Epithelial cell of alveolus of lung (primary cell): ENCODE measurements around the gene PCDHAC1. TPM values are rescaled to one million over a fixed set of nuclear protein-coding genes. Genes with fewer than 3 reads are reported as not detected.

Experiments used
- total RNA-seq: library from RNA; depleted of rRNA; stranded (reverse); fragments of >200 nt; gene quantifications from 2 replicates; pipeline ENCODE4 v1.2.1, GENCODE V29; 2015

PCDHAC1 gene, protein sequence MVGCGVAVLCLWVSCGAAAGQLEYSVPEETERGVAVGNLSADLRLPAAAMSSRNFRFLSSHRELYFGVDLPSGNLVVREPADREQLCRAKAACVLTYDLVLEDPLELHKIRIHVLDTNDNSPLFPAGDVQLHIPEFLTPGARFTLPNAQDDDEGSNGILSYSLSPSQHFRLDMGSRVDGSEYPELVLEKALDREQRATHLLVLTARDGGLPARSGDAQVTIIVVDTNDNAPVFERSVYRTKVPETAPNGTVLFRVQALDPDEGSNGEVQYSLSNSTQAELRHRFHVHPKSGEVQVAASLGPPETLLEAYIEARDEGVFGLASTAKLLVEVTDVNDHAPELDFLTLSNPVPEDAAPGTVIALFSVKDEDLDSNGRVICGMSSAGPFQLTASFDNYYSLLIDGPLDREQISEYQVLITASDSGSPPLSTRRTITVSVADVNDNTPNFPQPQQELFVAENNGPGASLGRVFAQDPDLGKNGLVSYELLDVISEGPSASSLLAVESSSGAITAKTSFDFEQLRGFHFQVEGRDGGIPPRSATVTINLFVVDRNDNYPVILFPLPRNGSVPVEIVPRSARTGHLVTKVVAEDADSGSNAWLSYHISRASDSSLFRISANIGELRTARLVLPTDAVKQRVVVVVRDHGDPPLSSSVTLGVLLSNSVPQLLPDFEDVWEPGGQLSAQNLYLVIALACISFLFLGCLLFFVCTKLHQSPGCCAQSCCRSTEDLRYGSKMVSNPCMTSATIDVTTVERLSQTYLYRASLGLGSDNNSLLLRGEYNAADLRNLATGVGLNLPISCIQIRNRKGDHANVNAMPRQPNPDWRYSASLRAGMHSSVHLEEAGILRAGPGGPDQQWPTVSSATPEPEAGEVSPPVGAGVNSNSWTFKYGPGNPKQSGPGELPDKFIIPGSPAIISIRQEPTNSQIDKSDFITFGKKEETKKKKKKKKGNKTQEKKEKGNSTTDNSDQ
- 0.26 TPM in 1 of 2 replicates, not detected in the other for total RNA-seq

DNA sequence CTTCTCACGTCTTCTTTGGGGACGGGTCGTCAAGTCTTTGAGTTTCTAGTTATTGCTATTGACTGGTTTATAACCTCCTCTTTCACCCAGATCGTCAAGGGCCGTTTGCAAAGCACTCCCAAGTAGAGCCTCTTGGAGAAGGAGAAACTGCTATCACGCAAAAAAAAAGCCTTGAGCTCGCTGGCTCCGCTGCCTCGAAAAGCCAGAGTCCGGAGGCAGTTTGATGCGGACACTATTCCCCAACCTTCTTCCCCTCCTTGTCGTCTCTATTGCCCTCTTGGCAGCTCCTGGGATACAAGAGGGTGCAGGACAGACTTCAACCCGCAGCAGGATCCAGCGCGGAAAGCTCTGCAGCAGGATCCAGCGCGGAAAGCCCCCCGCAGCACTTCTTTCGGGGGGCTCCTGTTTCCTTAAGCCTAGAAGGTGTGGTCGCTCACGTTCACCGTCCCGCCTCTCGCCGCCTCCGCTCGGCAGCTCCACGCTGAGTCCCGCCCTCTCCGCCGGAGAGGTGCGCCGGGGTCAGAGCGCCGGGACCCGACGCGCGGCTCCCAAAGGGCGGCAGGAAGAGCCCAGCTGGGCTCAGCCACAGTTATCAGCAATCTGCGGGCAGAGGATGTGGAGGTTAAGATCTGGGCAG, at the start of gene PCDHAC1:
PCDHAC1 (plus strand) TSS at position 494 of the 637 bp plus-strand sequence. CDS start 594 bp downstream, outside the sequence.

DNA sequence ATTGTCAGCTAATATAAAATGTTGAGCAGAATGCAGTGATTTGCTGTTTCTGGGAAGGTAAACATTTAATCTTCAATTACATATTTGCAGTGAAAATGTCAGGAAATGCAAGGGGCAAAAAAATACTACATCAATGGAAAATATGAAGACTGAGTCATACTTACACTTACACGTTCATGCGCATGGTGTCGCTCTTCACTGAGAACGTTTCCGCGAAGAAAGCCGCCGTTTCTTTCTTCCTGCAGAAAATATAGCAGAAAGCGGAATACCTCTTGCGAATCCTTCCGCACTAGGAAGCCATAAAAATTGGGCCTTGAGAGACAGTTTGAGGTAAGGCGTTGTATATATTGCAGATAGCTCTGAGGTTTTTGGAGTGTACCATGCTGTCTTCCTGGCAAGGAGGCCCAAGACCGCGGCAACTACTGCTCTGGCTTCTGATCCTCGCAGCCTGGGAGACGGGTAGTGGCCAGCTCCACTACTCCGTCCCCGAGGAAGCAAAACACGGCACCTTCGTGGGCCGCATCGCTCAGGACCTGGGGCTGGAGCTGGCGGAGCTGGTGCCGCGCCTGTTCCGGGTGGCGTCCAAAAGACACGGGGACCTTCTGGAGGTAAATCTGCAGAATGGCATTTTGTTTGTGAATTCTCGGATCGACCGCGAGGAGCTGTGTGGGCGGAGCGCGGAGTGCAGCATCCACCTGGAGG, 44.1 kb upstream of the PCDHAC1 start, which contains the start of gene PCDHA13:
PCDHA13 (plus strand) TSS at position 236 of the 702 bp plus-strand sequence; CDS start at position 381, 145 bp downstream.

DNA sequence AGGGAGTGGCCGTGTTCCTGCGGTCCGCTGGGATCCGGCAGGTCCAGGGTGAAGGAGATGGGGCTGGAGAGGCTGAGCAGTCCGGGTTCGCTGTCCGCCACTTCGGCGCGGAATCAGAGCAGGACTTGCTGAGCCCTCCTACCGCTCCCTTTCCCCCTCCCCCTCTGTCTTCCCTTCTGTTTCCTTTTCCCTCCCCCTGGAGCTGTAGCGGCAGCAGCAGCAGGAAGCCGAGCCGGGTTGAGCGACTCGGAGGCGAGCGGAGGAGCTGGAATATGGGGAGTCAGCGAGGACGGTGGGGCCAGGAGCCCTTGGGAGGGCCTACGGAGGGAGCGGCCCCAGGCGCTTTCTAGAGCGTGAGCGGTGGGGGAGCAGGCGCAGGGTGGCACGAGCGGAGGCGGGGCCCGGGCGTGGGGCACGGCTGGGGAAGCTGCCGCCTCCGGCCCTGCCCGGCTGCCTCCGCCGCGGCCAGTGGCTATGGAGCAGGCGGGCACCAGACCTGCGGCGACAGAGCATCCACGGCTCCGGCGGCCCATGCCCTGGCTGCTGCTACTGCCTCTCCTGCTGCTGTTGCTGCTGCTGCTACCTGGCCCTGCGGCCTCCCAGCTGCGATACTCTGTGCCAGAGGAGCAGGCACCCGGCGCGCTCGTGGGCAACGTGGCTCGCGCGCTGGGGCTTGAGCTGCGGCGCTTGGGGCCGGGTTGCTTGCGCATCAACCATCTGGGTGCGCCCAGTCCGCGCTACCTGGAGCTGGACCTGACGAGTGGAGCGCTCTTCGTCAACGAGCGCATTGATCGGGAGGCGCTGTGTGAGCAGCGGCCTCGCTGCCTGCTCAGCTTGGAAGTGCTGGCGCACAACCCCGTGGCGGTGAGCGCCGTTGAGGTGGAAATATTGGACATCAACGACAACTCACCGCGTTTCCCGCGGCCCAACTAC, 40.5 kb downstream of the PCDHAC1 start, which contains the start of gene PCDHAC2:
PCDHAC2 (plus strand) TSS at position 184 of the 933 bp plus-strand sequence; CDS start at position 475, 291 bp downstream.

Other genes starting within 250 kb of the PCDHAC1 start
- gene HARS1, start 234.9 kb upstream of the PCDHAC1 start, total RNA-seq, result 41.6 and 81.6 TPM in 2 replicates
- 23.9 and 25.6 TPM in 2 replicates for gene HARS2, start 234.8 kb upstream of the PCDHAC1 start, total RNA-seq
- 30.4 TPM in 2 replicates for gene ZMAT2, start 225.9 kb upstream of the PCDHAC1 start, total RNA-seq
- not detected in 2 replicates for gene PCDHA1, start 140.2 kb upstream of the PCDHAC1 start, total RNA-seq
- not detected in 2 replicates for gene PCDHA2, start 131.4 kb upstream of the PCDHAC1 start, total RNA-seq
- gene PCDHA3, start 125.2 kb upstream of the PCDHAC1 start, total RNA-seq, result under 0.01 TPM in 1 of 2 replicates, not detected in the other
- 0.48 TPM in 1 of 2 replicates, not detected in the other for gene PCDHA4, start 119.2 kb upstream of the PCDHAC1 start, total RNA-seq
- gene PCDHA5, start 104.7 kb upstream of the PCDHAC1 start, total RNA-seq, result not detected in 2 replicates
- not detected in 2 replicates for gene PCDHA6, start 98.3 kb upstream of the PCDHAC1 start, total RNA-seq
- under 0.01 TPM in 1 of 2 replicates, not detected in the other for gene PCDHA7, start 92.0 kb upstream of the PCDHAC1 start, total RNA-seq
- not detected in 2 replicates for gene PCDHA8, start 85.1 kb upstream of the PCDHAC1 start, total RNA-seq
- gene PCDHA9, start 77.9 kb upstream of the PCDHAC1 start, total RNA-seq, result under 0.01 TPM in 1 of 2 replicates, not detected in the other
- under 0.01 TPM in 1 of 2 replicates, not detected in the other for gene PCDHA10, start 70.4 kb upstream of the PCDHAC1 start, total RNA-seq
- gene PCDHA11, start 57.3 kb upstream of the PCDHAC1 start, total RNA-seq, result not detected in 2 replicates
- under 0.01 TPM in 1 of 2 replicates, not detected in the other for gene PCDHA12, start 51.0 kb upstream of the PCDHAC1 start, total RNA-seq
- gene PCDHA13, start 44.2 kb upstream of the PCDHAC1 start, total RNA-seq, result not detected in 2 replicates
- 0.39 TPM in 1 of 2 replicates, not detected in the other for gene PCDHAC2, start 40.2 kb downstream of the PCDHAC1 start, total RNA-seq
- not detected in 2 replicates for gene PCDHB1, start 125.1 kb downstream of the PCDHAC1 start, total RNA-seq
- gene PCDHB2, start 168.3 kb downstream of the PCDHAC1 start, total RNA-seq, result under 0.01 and 1.2 TPM in 2 replicates
- gene PCDHB3, start 174.2 kb downstream of the PCDHAC1 start, total RNA-seq, result 0.13 and 0.16 TPM in 2 replicates
- under 0.01 TPM in 1 of 2 replicates, not detected in the other for gene PCDHB4, start 195.5 kb downstream of the PCDHAC1 start, total RNA-seq
- 0.39 and 1.3 TPM in 2 replicates for gene PCDHB5, start 208.9 kb downstream of the PCDHAC1 start, total RNA-seq
- 0.64 TPM in 1 of 2 replicates, not detected in the other for gene PCDHB6, start 223.8 kb downstream of the PCDHAC1 start, total RNA-seq
- gene PCDHB7, start 246.3 kb downstream of the PCDHAC1 start, total RNA-seq, result under 0.01 and 1.9 TPM in 2 replicates